Measurements from ENCODE around the gene B3GNT5.

The B3GNT5 gene

DNA sequence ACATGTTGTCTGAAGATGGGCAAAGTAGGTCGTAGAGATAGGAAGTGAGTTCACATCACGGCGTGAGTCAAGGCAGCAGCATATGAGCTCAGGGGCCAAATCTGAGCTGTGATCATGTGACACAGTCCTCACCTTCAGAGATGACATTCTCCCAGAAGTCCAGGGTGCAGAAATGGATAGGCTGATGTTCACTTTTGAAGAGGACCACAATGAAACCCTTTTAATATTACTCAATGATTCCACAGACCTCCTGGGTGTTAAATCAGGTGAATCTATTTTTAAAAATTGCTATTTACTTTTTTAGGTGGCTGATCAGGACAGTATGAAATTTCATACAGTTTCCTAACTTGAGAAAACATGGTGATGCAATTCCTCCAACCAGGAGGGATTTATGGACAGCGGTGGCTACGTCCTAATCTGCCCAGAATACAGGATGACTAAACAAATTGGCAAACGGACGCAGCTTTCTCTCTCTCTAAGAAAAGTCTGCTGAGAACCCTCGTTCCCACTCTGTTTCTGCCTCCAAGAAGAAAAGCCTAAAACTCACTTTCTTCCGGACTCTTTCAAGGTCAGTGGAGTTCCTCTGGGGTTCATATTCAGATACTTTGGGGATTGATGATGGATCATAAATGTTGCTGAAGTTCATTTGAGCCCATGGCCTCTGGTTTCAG, 34.4 kb downstream of the B3GNT5 start:
- no peaks in the 10 kb centered on the region for H3K27me3 ChIP-seq (ENCODE audit: insufficient read depth, low read length, poor library complexity, severe bottlenecking)
- no peaks in the 10 kb centered on the region for H3K36me3 ChIP-seq (ENCODE audit: insufficient read depth, low read length)
- no peaks in the 10 kb centered on the region for H3K79me2 ChIP-seq (ENCODE audit: insufficient read depth, low read length)
- TF ChIP-seq EZH2phosphoT487 (IDR thresholded peaks at IDR 0.05; ENCODE audit: borderline replicate concordance): no peak
- TF ChIP-seq, protein P1, sequence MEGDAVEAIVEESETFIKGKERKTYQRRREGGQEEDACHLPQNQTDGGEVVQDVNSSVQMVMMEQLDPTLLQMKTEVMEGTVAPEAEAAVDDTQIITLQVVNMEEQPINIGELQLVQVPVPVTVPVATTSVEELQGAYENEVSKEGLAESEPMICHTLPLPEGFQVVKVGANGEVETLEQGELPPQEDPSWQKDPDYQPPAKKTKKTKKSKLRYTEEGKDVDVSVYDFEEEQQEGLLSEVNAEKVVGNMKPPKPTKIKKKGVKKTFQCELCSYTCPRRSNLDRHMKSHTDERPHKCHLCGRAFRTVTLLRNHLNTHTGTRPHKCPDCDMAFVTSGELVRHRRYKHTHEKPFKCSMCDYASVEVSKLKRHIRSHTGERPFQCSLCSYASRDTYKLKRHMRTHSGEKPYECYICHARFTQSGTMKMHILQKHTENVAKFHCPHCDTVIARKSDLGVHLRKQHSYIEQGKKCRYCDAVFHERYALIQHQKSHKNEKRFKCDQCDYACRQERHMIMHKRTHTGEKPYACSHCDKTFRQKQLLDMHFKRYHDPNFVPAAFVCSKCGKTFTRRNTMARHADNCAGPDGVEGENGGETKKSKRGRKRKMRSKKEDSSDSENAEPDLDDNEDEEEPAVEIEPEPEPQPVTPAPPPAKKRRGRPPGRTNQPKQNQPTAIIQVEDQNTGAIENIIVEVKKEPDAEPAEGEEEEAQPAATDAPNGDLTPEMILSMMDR (conservative IDR thresholded peaks at IDR 0.05; ENCODE audit: low read length): no peak
- no peak overlapping the region for H3K4me2 ChIP-seq (ENCODE audit: low read depth, low read length, poor library complexity, severe bottlenecking)
- no peak overlapping the region for H2AFZ ChIP-seq (ENCODE audit: low read length)
- H3K9ac ChIP-seq (ENCODE audit: low read depth, low read length, poor library complexity, severe bottlenecking): no peak overlapping the region
- H3K9me2 ChIP-seq (replicated peaks; ENCODE audit: low read depth, low read length): no peaks in the 10 kb centered on the region
- H3K9me3 ChIP-seq (ENCODE audit: insufficient read depth, low read depth, low read length): no peaks in the 10 kb centered on the region
- peaks cover 15% of the 10 kb centered on the region for H3K4me1 ChIP-seq (ENCODE audit: insufficient read depth, low read length, poor library complexity, severe bottlenecking)
- no peaks in the 10 kb centered on the region for H4K20me1 ChIP-seq (ENCODE audit: insufficient read depth, low read length, poor library complexity, severe bottlenecking)
- H3F3A ChIP-seq (ENCODE audit: low read depth): no peaks in the 10 kb centered on the region
- no peak overlapping the region for H3K4me3 ChIP-seq (ENCODE audit: low read length, poor library complexity, severe bottlenecking)

DNA sequence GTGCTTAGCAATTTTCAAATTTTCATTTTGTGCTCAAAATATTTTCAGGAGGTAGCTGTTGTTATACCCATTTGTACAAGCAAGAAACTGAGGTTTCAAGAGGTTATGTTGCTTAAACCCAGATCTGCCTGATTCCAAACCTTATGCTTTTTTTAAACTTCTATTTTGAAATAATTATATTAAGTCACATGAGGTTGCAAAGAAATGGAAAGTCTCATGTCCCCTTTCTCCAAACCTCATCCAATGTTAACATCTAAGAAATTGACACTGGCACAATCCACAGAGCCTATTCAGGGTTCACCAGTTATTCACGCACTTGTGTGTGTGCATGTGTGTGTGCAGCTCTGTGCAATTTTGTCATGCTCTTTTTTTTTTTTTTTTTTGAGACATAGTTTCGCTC, 35.1 kb downstream of the B3GNT5 start:
- Histone ChIP-seq H2AFZ (ENCODE audit: low read length) (no peak overlapping the region), H3K9me2 (replicated peaks; ENCODE audit: low read depth, low read length) (no peaks in the 10 kb centered on the region), H3K36me3 (ENCODE audit: insufficient read depth, low read length) (no peaks in the 10 kb centered on the region), H3K4me2 (ENCODE audit: low read depth, low read length, poor library complexity, severe bottlenecking) (no peak overlapping the region), H3K9me3 (ENCODE audit: insufficient read depth, low read depth, low read length) (no peaks in the 10 kb centered on the region), H3F3A (ENCODE audit: low read depth) (no peaks in the 10 kb centered on the region), H3K4me1 (ENCODE audit: insufficient read depth, low read length, poor library complexity, severe bottlenecking) (peaks cover 15% of the 10 kb centered on the region), H3K9ac (ENCODE audit: low read depth, low read length, poor library complexity, severe bottlenecking) (no peak overlapping the region), H4K20me1 (ENCODE audit: insufficient read depth, low read length, poor library complexity, severe bottlenecking) (no peaks in the 10 kb centered on the region), H3K79me2 (ENCODE audit: insufficient read depth, low read length) (no peaks in the 10 kb centered on the region), H3K27me3 (ENCODE audit: insufficient read depth, low read length, poor library complexity, severe bottlenecking) (no peaks in the 10 kb centered on the region), H3K4me3 (ENCODE audit: low read length, poor library complexity, severe bottlenecking) (no peak overlapping the region)
- no peak for TF ChIP-seq EZH2phosphoT487 (IDR thresholded peaks at IDR 0.05; ENCODE audit: borderline replicate concordance)
- TF ChIP-seq, protein P1 (conservative IDR thresholded peaks at IDR 0.05; ENCODE audit: low read length): no peak

GRCh38 chr3:183290216-183290615, 37.2 kb downstream of the B3GNT5 start:
- Histone ChIP-seq H3K9me3 (ENCODE audit: insufficient read depth, low read depth, low read length) (no peaks in the 10 kb centered on the region), H3K9ac (ENCODE audit: low read depth, low read length, poor library complexity, severe bottlenecking) (no peak overlapping the region), H3K4me1 (ENCODE audit: insufficient read depth, low read length, poor library complexity, severe bottlenecking) (peaks cover 12% of the 10 kb centered on the region), H3K9me2 (replicated peaks; ENCODE audit: low read depth, low read length) (no peaks in the 10 kb centered on the region), H3F3A (ENCODE audit: low read depth) (no peaks in the 10 kb centered on the region), H3K4me3 (ENCODE audit: low read length, poor library complexity, severe bottlenecking) (no peak overlapping the region), H3K36me3 (ENCODE audit: insufficient read depth, low read length) (no peaks in the 10 kb centered on the region), H2AFZ (ENCODE audit: low read length) (no peak overlapping the region), H3K27me3 (ENCODE audit: insufficient read depth, low read length, poor library complexity, severe bottlenecking) (no peaks in the 10 kb centered on the region), H3K79me2 (ENCODE audit: insufficient read depth, low read length) (no peaks in the 10 kb centered on the region), H3K4me2 (ENCODE audit: low read depth, low read length, poor library complexity, severe bottlenecking) (no peak overlapping the region), H4K20me1 (ENCODE audit: insufficient read depth, low read length, poor library complexity, severe bottlenecking) (no peaks in the 10 kb centered on the region)
- TF ChIP-seq, protein P1 (conservative IDR thresholded peaks at IDR 0.05; ENCODE audit: low read length): no peak
- no peak for TF ChIP-seq EZH2phosphoT487 (IDR thresholded peaks at IDR 0.05; ENCODE audit: borderline replicate concordance)
